ENCODE measurements around the gene JTB. TPM values are rescaled to one million over a fixed set of nuclear protein-coding genes. Genes with fewer than 3 reads are reported as not detected.

The JTB gene
- total and polyA plus RNA-seq, 8 donors, result 79.5 to 148 (median 87.3) TPM

- no peak for TF ChIP-seq CTCF (IDR thresholded peaks at IDR 0.05)
- H3K4me1 ChIP-seq, result peaks cover 4 to 46% of the 10 kb centered on the region in 2 donors
- H3K9me3 ChIP-seq, result no peaks in the 10 kb centered on the region
- peaks cover 0 to 69% of the 10 kb centered on the region in 2 donors for H3K36me3 ChIP-seq
- H3K4me3 ChIP-seq, result no peak overlapping the region
- ATAC-seq (no peak), DNase-seq (peak in 1 of 4 donors; percentile 28)
- H3K27ac ChIP-seq, result no peak overlapping the region
- intact Hi-C loops (cut with DNase I), result loop anchor here in 1 of 2 donors (10.0 kb wide), 1 partner anchor 118 kb away; no protein-coding TSS in a partner anchor
- H3K27me3 ChIP-seq, result no peaks in the 10 kb centered on the region
Measured at GRCh38 chr1:153942766-153943549, 34.5 kb downstream of the JTB start.

GRCh38 chr1:153941826-153942725 is 35.4 kb downstream of the JTB start:
- peaks cover 0 to 69% of the 10 kb centered on the region in 2 donors for H3K36me3 ChIP-seq
- DNase-seq, result peak in 1 of 4 donors; percentile 27

GRCh38 chr1:153940756-153941155 is 36.7 kb downstream of the JTB start:
- no peak for ATAC-seq
- Histone ChIP-seq H3K4me1 (peaks cover 0 to 34% of the 10 kb centered on the region in 2 donors), H3K27ac (no peak overlapping the region), H3K27me3 (no peaks in the 10 kb centered on the region), H3K36me3 (peaks cover 0 to 81% of the 10 kb centered on the region in 2 donors), H3K9me3 (no peaks in the 10 kb centered on the region), H3K4me3 (no peak overlapping the region)
- TF ChIP-seq CTCF (IDR thresholded peaks at IDR 0.05), result no peak
- intact Hi-C loops (cut with DNase I), result loop anchor here in 1 of 2 donors (10.0 kb wide), 1 partner anchor 116 kb away; no protein-coding TSS in a partner anchor
- DNase-seq, result peak in 1 of 4 donors; percentile 14

More at GRCh38 chr1:153941826-153942725, 35.4 kb downstream of the JTB start:
- intact Hi-C loops (cut with DNase I), result loop anchor here in 1 of 2 donors (10.0 kb wide), 1 partner anchor 117 kb away; no protein-coding TSS in a partner anchor
- no peak for TF ChIP-seq CTCF (IDR thresholded peaks at IDR 0.05)
- H3K4me1 ChIP-seq, result peaks cover 4 to 41% of the 10 kb centered on the region in 2 donors
- no peak for ATAC-seq
- H3K4me3 ChIP-seq, result no peak overlapping the region
- no peaks in the 10 kb centered on the region for H3K27me3 ChIP-seq
- H3K27ac ChIP-seq, result no peak overlapping the region
- H3K9me3 ChIP-seq, result no peaks in the 10 kb centered on the region

- Histone ChIP-seq H3K4me3 (no peak overlapping the region), H3K36me3 (peaks cover 0 to 94% of the 10 kb centered on the region in 2 donors), H3K9me3 (no peaks in the 10 kb centered on the region), H3K4me1 (peaks cover 0 to 26% of the 10 kb centered on the region in 2 donors), H3K27ac (no peak overlapping the region), H3K27me3 (no peaks in the 10 kb centered on the region)
- intact Hi-C loops (cut with DNase I), result no loop called here
- ATAC-seq, result no peak
- no peak for TF ChIP-seq CTCF (IDR thresholded peaks at IDR 0.05)
- DNase-seq, result peak in 1 of 4 donors; percentile 29
Measured at GRCh38 chr1:153939476-153939875, 38.0 kb downstream of the JTB start.
